DOHH2 (cell line): ENCODE data around the gene ARF1.

Experiments
- H3F3A ChIP-seq: fragments of 200-600 bp; sonication (generic), shearing (Covaris generic); 2 replicates; pipeline ENCODE4 v1.6.0; 2016; ENCODE audit warnings: antibody characterized with exemption, mild to moderate bottlenecking; ENCODE audit not compliant: control insufficient read depth, insufficient read depth
- H3K27ac ChIP-seq: fragments of 200-600 bp; sonication (generic); 2 replicates; pipeline ENCODE4 v1.5.1; 2014; ENCODE audit warnings: low read depth, mild to moderate bottlenecking, low read length, moderate library complexity
- H3K27me3 ChIP-seq: fragments of 200-600 bp; sonication (generic); 2 replicates; pipeline ENCODE4 v1.6.1; 2014; ENCODE audit warnings: mild to moderate bottlenecking, low read length, mixed read lengths; ENCODE audit not compliant: control insufficient read depth
- H3K36me3 ChIP-seq: fragments of 200-600 bp; sonication (generic); 2 replicates; pipeline ENCODE4 v1.6.1; 2014; ENCODE audit warnings: mild to moderate bottlenecking, low read length, moderate library complexity, mixed read lengths; ENCODE audit not compliant: control insufficient read depth
- H3K4me1 ChIP-seq: fragments of 200-600 bp; sonication (generic); 2 replicates; pipeline ENCODE4 v1.6.1; 2014; ENCODE audit warnings: mild to moderate bottlenecking, low read length, mixed read lengths; ENCODE audit not compliant: control insufficient read depth
- H3K4me2 ChIP-seq: fragments of 200-600 bp; sonication (generic); 2 replicates; pipeline ENCODE4 v1.6.0; 2014; ENCODE audit warnings: mild to moderate bottlenecking, low read length, moderate library complexity
- H3K4me3 ChIP-seq: fragments of 200-600 bp; sonication (generic); 2 replicates; pipeline ENCODE4 v1.5.1; 2014; ENCODE audit warnings: mild to moderate bottlenecking, low read length, mixed read lengths
- H3K79me2 ChIP-seq: fragments of 200-600 bp; sonication (generic); 2 replicates; pipeline ENCODE4 v1.6.1; 2014; ENCODE audit warnings: mild to moderate bottlenecking, low read length, mixed read lengths; ENCODE audit not compliant: control insufficient read depth
- H3K9me2 ChIP-seq: fragments of 200-600 bp; sonication (generic); replicated peaks from 2 replicates; pipeline ENCODE4 v1.6.1; 2014; ENCODE audit warnings: mild to moderate bottlenecking, low read length, mixed read lengths; ENCODE audit not compliant: control insufficient read depth
- H3K9me3 ChIP-seq: fragments of 200-600 bp; sonication (generic); 2 replicates; pipeline ENCODE4 v1.6.1; 2014; ENCODE audit warnings: antibody characterized with exemption, low read length, mixed read lengths; ENCODE audit not compliant: control insufficient read depth, insufficient read depth
- H4K20me1 ChIP-seq: fragments of 200-600 bp; sonication (generic); 2 replicates; pipeline ENCODE4 v1.6.0; 2014; ENCODE audit warnings: low read depth, mild to moderate bottlenecking, antibody characterized with exemption, low read length, moderate library complexity; ENCODE audit not compliant: control insufficient read depth, insufficient read depth
- CTCF ChIP-seq: fragments of 200-600 bp; sonication (generic); IDR thresholded peaks from one replicate; pipeline ENCODE4 v1.5.1; 2014; ENCODE audit warnings: antibody characterized with exemption, mild to moderate bottlenecking, low read depth, low read length; ENCODE audit not compliant: poor library complexity, severe bottlenecking
- EZH2phosphoT487 ChIP-seq: fragments of 200-600 bp; sonication (generic); IDR thresholded peaks from 2 replicates; pipeline ENCODE4 v1.6.1; 2017; ENCODE audit warnings: borderline replicate concordance, mild to moderate bottlenecking, antibody characterized with exemption, low read length, moderate library complexity, mixed read lengths

The ARF1 gene

GRCh38 chr1:228088586-228089498, 6.3 kb downstream of the ARF1 start:
- Histone ChIP-seq H3K36me3 (peaks cover 99% of the 10 kb centered on the region), H3K27ac (no peak overlapping the region), H3K9me3 (peaks cover 27% of the 10 kb centered on the region; the same call in 1 of the 2 replicates), H3K27me3 (no peaks in the 10 kb centered on the region; the same call in 1 of the 2 replicates), H3K4me1 (peaks cover 27% of the 10 kb centered on the region), H3K9me2 (no peaks in the 10 kb centered on the region), H3K4me2 (no peak overlapping the region), H3K79me2 (peaks cover 100% of the 10 kb centered on the region), H3F3A (no peaks in the 10 kb centered on the region), H4K20me1 (peaks cover 54% of the 10 kb centered on the region), H3K4me3 (no peak overlapping the region)
- TF ChIP-seq CTCF = no peak
- TF ChIP-seq EZH2phosphoT487 = no peak

GRCh38 chr1:228089519-228090380, 7.2 kb downstream of the ARF1 start:
- H3F3A ChIP-seq = peaks cover under 1% of the 10 kb centered on the region; the same call in 1 of the 2 replicates
- H3K36me3 ChIP-seq = peaks cover 99% of the 10 kb centered on the region
- H3K4me1 ChIP-seq = peaks cover 18% of the 10 kb centered on the region
- TF ChIP-seq EZH2phosphoT487 (no peak), CTCF (no peak)
- H3K4me3 ChIP-seq = no peak overlapping the region
- no peak overlapping the region for H3K4me2 ChIP-seq
- peaks cover 36% of the 10 kb centered on the region for H3K9me3 ChIP-seq
- H3K9me2 ChIP-seq = no peaks in the 10 kb centered on the region
- H4K20me1 ChIP-seq = peaks cover 45% of the 10 kb centered on the region
- peaks cover 100% of the 10 kb centered on the region for H3K79me2 ChIP-seq
- H3K27ac ChIP-seq = no peak overlapping the region
- no peaks in the 10 kb centered on the region for H3K27me3 ChIP-seq

- no peaks in the 10 kb centered on the region for H3K27me3 ChIP-seq
- H4K20me1 ChIP-seq = peaks cover 36% of the 10 kb centered on the region
- H3K9me2 ChIP-seq = no peaks in the 10 kb centered on the region
- H3K36me3 ChIP-seq = peaks cover 99% of the 10 kb centered on the region
- H3K9me3 ChIP-seq = peaks cover 41% of the 10 kb centered on the region
- no peak overlapping the region for H3K4me2 ChIP-seq
- TF ChIP-seq EZH2phosphoT487 = no peak
- peaks cover 100% of the 10 kb centered on the region for H3K79me2 ChIP-seq
- no peak overlapping the region for H3K4me3 ChIP-seq
- H3F3A ChIP-seq = peaks cover 3% of the 10 kb centered on the region; the same call in 1 of the 2 replicates
- H3K4me1 ChIP-seq = peaks cover 9% of the 10 kb centered on the region
- no peak overlapping the region for H3K27ac ChIP-seq
These were observed 8.1 kb downstream of the ARF1 start for GRCh38 chr1:228090613-228091081.
